ENCODE results near the gene AGMAT.

- TF ChIP-seq CTCF (IDR thresholded peaks at IDR 0.05) (no peak), POLR2A (IDR thresholded peaks at IDR 0.05) (no peak)
These were observed 60.4 kb downstream of the AGMAT start for GRCh38 chr1:15524283-15525049.

Measured in testis (tissue), 2 donors.